Measurements from ENCODE around the gene CSNK1A1. TPM values are rescaled to one million over a fixed set of nuclear protein-coding genes. Genes with fewer than 3 reads are reported as not detected.

The CSNK1A1 gene
- total RNA-seq, 4 donors from 2014 or later: 146 to 200 (median 166) TPM

- Histone ChIP-seq H3K27ac (peak overlapping the region in 1 of 4 donors; percentile 47), H3K27me3 (no peaks in the 10 kb centered on the region), H3K36me3 (peaks cover 0 to 3% (median 0%) of the 10 kb centered on the region in 3 donors), H3K4me1 (peaks cover 0 to 36% (median 6%) of the 10 kb centered on the region in 4 donors), H3K4me3 (no peak overlapping the region), H3K9me3 (no peaks in the 10 kb centered on the region)
- DNase-seq (ENCODE audit: low spot score in 2 of 2): no peak
- TF ChIP-seq CTCF (IDR thresholded peaks at IDR 0.05) (no peak), EP300 (IDR thresholded peaks at IDR 0.05) (no peak), POLR2A (IDR thresholded peaks at IDR 0.05) (no peak)
- 81 to 86% methylated on average over 2 of the region's 2 CpGs for WGBS, 2 donors
These were observed 63.6 kb downstream of the CSNK1A1 start for GRCh38 chr5:149487672-149488071.

GRCh38 chr5:149486726-149487635 lies 64.3 kb downstream of the CSNK1A1 start:
- Histone ChIP-seq H3K4me1 (peaks cover 0 to 36% (median 6%) of the 10 kb centered on the region in 4 donors), H3K27ac (peak overlapping the region in 3 of 4 donors; percentile 47 to 60 (median 52)), H3K4me3 (no peak overlapping the region), H3K36me3 (no peaks in the 10 kb centered on the region), H3K9me3 (no peaks in the 10 kb centered on the region), H3K27me3 (no peaks in the 10 kb centered on the region)
- 59 to 64% methylated on average over 5 of the region's 5 CpGs for WGBS, 2 donors
- no peak for TF ChIP-seq POLR2A (IDR thresholded peaks at IDR 0.05)
- no peak for TF ChIP-seq CTCF (IDR thresholded peaks at IDR 0.05)
- DNase-seq (ENCODE audit: low spot score in 2 of 2): no peak

GRCh38 chr5:149485655-149486615 lies 65.3 kb downstream of the CSNK1A1 start:
- H3K27ac ChIP-seq: peak overlapping the region in 3 of 4 donors; percentile 47 to 60 (median 52)
- peak in 1 of 2 donors; percentile 55 for DNase-seq (ENCODE audit: low spot score in 2 of 2)
- TF ChIP-seq CTCF (IDR thresholded peaks at IDR 0.05): no peak
- TF ChIP-seq POLR2A (IDR thresholded peaks at IDR 0.05): no peak
- peak; percentile 13 to 44 for TF ChIP-seq EP300 (IDR thresholded peaks at IDR 0.05)
- H3K9me3 ChIP-seq: no peaks in the 10 kb centered on the region
- WGBS, 2 donors: 13 to 20% methylated on average over 2 of the region's 2 CpGs
- no peaks in the 10 kb centered on the region for H3K27me3 ChIP-seq
- no peaks in the 10 kb centered on the region for H3K36me3 ChIP-seq
- peaks cover 0 to 35% (median 6%) of the 10 kb centered on the region in 4 donors for H3K4me1 ChIP-seq
- no peak overlapping the region for H3K4me3 ChIP-seq

GRCh38 chr5:149481485-149481884 lies 69.8 kb downstream of the CSNK1A1 start:
- Histone ChIP-seq H3K27me3 (no peaks in the 10 kb centered on the region), H3K4me1 (peaks cover 0 to 11% (median 0%) of the 10 kb centered on the region in 4 donors), H3K9me3 (no peaks in the 10 kb centered on the region), H3K27ac (no peak overlapping the region), H3K4me3 (no peak overlapping the region), H3K36me3 (no peaks in the 10 kb centered on the region)
- TF ChIP-seq POLR2A (IDR thresholded peaks at IDR 0.05) (no peak), EP300 (IDR thresholded peaks at IDR 0.05) (no peak), CTCF (IDR thresholded peaks at IDR 0.05) (no peak)
- WGBS, 2 donors: 69 to 79% methylated on average over 4 of the region's 4 CpGs
- DNase-seq (ENCODE audit: low spot score in 2 of 2): no peak
